Measurements from ENCODE around the gene KATNAL2.

KATNAL2 gene

DNA sequence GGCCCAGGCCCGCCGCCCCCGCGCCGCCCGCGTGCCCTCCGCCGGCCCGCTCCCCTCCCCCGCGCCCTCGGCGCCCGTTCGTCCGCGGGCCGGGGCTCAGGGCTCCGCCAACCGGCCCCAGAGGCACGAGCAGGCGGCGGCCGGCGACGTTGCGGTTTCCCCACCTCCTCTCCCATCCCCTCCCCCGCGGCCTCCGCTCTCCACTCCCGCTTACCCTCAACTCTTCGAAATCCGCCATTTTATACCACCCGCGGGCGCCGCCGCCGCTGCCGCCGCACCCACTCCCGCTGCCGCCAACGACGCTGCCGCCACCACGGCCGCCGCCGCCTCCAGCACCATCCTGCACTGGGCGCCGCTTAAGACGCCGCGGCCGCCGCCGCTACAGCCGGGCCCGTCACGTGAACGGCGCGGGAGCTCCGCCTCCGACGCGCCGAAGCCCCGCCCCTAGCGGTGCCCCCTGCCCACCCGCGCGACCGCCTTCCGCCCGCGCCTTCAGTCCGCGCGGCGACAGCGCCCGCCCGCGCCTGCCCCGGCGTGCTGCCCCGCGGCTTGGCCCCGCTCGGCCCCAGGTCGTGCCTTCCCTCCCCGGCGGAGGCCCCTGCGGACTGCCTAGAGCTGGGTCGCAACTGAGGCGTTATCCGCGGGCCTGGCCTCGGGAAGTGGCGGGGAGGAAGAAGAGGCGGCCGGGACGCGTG lies at the start of gene KATNAL2, which contains the start of gene PIAS2:
Gene KATNAL2 (plus strand): TSS at position 495 of the 695 bp plus-strand sequence. CDS start 29,271 bp downstream, outside the sequence.
Gene PIAS2 (minus strand): TSS at position 400 of the 695 bp plus-strand sequence. CDS start 162 bp downstream, at position 238.
- peak; percentile 34 for DNase-seq

GRCh38 chr18:46868169-46868921 lies 49.1 kb upstream of the KATNAL2 start:
- DNase-seq: no peak

GRCh38 chr18:46877329-46877987 lies 39.9 kb upstream of the KATNAL2 start:
- DNase-seq: no peak

- DNase-seq: no peak
Observed at GRCh38 chr18:46883180-46883579, 34.2 kb upstream of the KATNAL2 start.

GRCh38 chr18:46886893-46887292 lies 30.5 kb upstream of the KATNAL2 start:
- DNase-seq: no peak

- no peak for DNase-seq
Observed at GRCh38 chr18:46888965-46889364, 28.4 kb upstream of the KATNAL2 start.

GRCh38 chr18:46891742-46892214 lies 25.6 kb upstream of the KATNAL2 start:
- DNase-seq: no peak

DNA sequence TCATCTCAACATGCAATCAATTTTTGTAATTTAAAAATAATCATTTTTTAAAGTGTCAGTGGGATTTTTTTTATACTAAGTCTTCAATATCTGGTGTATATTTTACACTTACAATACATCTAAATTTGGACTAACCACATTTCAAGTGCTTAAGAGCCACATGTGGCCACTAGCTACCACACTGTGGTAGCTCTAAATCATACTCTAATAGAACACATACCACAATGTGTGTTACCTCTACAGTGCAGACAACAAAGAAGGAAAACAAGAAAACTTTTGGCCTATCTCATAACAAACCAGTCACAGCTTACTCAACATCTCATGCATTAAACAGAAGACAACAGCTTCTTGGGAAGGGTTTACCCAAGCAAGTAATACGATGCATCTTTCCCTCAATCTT lies 24.6 kb upstream of the KATNAL2 start:
- no peak for DNase-seq

- no peak for DNase-seq
Observed at GRCh38 chr18:46893360-46893759, 24.0 kb upstream of the KATNAL2 start.

GRCh38 chr18:46894124-46894523 lies 23.3 kb upstream of the KATNAL2 start:
- DNase-seq: no peak

DNA sequence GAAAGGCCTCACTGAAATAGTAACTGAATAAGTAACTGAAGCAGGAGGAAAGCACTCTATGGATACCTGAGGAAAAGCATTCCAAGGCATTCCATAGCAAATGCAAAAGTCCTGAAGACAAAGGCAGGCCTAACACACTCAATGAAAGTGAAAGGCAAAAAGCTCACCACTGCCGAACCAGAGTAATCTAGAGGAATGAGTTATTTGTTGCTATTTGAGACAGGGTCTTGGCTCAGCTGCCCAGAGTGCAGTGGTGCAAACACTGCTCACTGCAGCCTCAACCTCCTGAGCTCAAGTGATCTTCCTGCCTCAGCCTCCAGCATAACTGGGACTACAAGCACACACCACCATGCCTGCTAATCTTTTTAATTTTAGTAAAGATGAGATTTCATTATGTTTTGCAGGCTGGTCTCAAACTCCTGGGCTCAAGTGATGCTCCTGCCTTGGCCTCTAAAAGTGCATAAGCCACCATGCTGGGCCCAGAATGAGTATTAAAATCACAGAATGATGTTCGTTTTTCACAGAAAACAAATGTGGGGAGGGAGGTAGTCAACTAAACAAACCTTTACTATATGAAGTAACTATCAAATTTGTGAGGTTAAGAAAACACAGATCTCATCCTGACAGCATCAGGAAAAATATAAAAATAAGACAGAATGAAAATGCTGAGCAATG lies 18.0 kb upstream of the KATNAL2 start:
- no peak for DNase-seq

DNA sequence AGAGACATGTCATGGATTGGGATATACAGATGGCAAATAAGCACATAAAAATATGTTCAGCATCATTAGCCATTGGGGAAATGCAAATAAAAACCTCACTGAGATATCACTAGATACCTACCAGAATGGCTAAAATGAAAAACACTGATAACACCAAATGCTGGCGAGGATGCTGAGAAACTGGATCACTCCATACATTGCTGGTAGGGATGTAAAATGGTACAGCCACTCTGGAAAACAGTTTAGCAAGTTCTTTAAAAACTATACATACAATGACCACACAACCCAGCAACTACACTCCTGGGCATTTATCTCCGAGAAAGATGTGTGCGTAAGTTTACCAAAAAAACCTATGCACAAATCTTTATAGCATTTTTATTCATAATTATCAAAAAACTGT lies 14.0 kb upstream of the KATNAL2 start:
- DNase-seq: no peak

GRCh38 chr18:46909497-46909896 lies 7.9 kb upstream of the KATNAL2 start:
- DNase-seq: no peak

DNA sequence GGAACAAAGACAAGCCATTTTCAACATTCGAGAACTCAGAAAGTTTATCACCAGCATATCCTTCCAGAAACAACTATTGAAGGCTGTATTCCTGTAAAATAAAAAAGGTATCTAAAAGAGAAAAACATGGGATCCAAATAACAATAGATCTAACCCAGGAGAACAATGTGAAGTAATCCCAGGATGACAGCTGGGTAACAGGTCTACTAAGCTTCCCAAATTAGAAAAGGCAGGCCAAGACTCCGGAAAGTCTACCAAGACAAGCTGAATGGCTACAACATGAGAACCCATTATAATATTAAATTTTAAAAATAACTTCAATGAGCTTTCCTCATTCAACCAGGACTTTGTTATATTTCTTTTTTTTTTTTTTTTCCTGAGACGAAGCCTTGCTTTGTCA lies 6.5 kb upstream of the KATNAL2 start:
- DNase-seq: no peak

GRCh38 chr18:46915800-46916550 lies 1.4 kb upstream of the KATNAL2 start:
- no peak for DNase-seq

DNA sequence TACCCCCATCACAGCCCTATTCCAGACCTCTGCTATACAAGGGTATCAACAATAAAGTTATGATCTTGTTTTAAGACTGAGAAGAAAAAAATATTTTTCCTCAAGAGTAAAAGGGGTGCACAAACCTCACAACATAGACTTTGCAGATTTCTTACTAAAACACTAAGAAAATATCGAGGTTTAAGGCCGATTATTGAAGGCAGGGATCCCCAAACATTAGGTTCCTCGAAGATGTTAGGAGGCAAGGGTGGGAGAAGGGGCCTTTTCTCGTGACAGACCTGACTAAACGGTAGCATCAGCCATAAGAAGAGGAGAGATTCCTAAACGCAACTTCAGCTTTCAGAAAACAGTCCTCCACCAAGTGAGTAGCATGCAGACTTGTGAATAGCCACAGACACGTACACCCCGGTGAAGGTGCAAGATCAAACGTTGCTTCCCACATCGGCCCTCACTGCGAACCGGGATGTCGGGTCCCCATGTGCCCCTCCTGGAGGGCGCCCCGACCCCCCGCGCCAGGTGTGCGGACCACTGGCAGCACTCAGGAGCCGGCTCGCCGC lies 773 bp upstream of the KATNAL2 start:
- no peak for DNase-seq

GRCh38 chr18:46917803-46918600 lies 600 bp downstream of the KATNAL2 start:
- DNase-seq: no peak

DNA sequence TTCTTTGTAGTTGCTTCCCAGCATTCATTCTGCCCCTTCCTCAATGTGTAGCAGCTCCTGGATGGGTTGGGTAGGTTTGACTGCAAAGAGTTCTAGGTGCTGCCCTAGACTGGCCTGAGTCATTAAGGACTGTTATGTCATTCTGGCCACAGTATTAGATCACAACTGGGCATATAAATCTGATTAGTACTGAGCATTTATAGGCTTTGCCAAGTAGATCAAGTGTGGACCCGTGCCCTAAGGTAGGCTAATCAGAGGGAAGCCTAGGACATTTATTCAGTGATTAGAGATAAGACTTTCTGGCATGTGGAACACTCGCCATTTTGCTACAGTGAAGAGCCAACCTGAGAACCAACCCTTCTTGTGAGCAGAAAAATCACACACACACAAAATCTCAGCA lies 2.7 kb downstream of the KATNAL2 start:
- DNase-seq: no peak

- no peak for DNase-seq
Observed at GRCh38 chr18:46920653-46921052, 3.3 kb downstream of the KATNAL2 start.

GRCh38 chr18:46939337-46939963 lies 22.0 kb downstream of the KATNAL2 start:
- no peak for DNase-seq

Data from NCI-H1436 treated with DMSO at 0.1 percent for 48 hours (cell line).